A549 (cell line): Measurements from ENCODE around the gene C3orf49. TPM values are rescaled to one million over a fixed set of nuclear protein-coding genes. Genes with fewer than 3 reads are reported as not detected.

Experiments
- ATAC-seq, 2 experiments: fragments of 200-7000 bp in 1 of 2; fragments of >200 bp in 1 of 2; cut with Nextera tagmentation in 1 of 2; cut with Tn5 transposase in 1 of 2; 3 replicates each; pipeline versions ENCODE4 v1.8.0 to v1.9.1; 2018 to 2020; ENCODE audit warnings: mild to moderate bottlenecking in 1 of 2, moderate library complexity in 1 of 2
- CTCF ChIA-PET: fragments of 300-600 bp; sonication (Branson Sonifier 250); formaldehyde crosslinking; extraction: SDS; loops from one replicate; lab custom pipeline; 2021; ENCODE audit warnings: antibody characterized with exemption, inconsistent platforms; lab: Yijun Ruan, JAX
- POLR2A ChIA-PET: fragments of 350-600 bp; formaldehyde crosslinking; extraction: SDS; loops from one replicate; lab custom pipeline; 2021; ENCODE audit warnings: antibody characterized with exemption, inconsistent platforms; lab: Yijun Ruan, JAX
- DNase-seq, 2 experiments: peaks; one replicate each; pipeline versions ENCODE4 v3.0.0 to v3.0.0-alpha.2; 2011 to 2016; ENCODE audit warnings: low read depth in 1 of 2, low spot score in 1 of 2
- FAIRE-seq: peaks from 2 replicates; lab custom pipeline; 2011; peaks lifted over from hg19 to GRCh38; lab: Jason Lieb, UNC
- H3K27ac ChIP-seq, 2 experiments: fragments of >200 bp; sonication (Bioruptor Twin); formaldehyde crosslinking; 3 replicates each; pipeline ENCODE4 v1.5.1; 2016 to 2017
- H3K4me1 ChIP-seq: fragments of >200 bp; sonication (Bioruptor Twin); formaldehyde crosslinking; 3 replicates; pipeline ENCODE4 v1.6.1; 2016
- H3K4me2 ChIP-seq: fragments of >200 bp; sonication (Bioruptor Twin); formaldehyde crosslinking; 3 replicates; pipeline ENCODE4 v1.6.1; 2016
- H3K4me3 ChIP-seq: fragments of >200 bp; sonication (Bioruptor Twin); formaldehyde crosslinking; 3 replicates; pipeline ENCODE4 v1.5.1; 2016
- H3K9me3 ChIP-seq: fragments of >200 bp; sonication (Bioruptor Twin); formaldehyde crosslinking; 3 replicates; pipeline ENCODE4 v1.6.1; 2016
- CBX8 ChIP-seq: fragments of 200-600 bp; sonication (generic); IDR thresholded peaks from 2 replicates; pipeline ENCODE4 v1.6.1; 2016
- CHD4 ChIP-seq: fragments of 200-600 bp; sonication (generic); IDR thresholded peaks from 2 replicates; pipeline ENCODE4 v1.6.1; 2016; ENCODE audit warnings: antibody characterized with exemption, mild to moderate bottlenecking, borderline replicate concordance
- EHF ChIP-seq: fragments of 250-450 bp; sonication (Bioruptor Pico); IDR thresholded peaks from 2 replicates; pipeline ENCODE4 v1.5.0; 2020; ENCODE audit warnings: mild to moderate bottlenecking
- FOSB ChIP-seq: fragments of 250-450 bp; sonication (Bioruptor Pico); IDR thresholded peaks from 2 replicates; pipeline ENCODE4 v1.5.0; 2020; ENCODE audit warnings: mild to moderate bottlenecking, moderate library complexity
- HDAC2 ChIP-seq: fragments of 200-600 bp; sonication (generic); IDR thresholded peaks from 2 replicates; pipeline ENCODE4 v1.6.1; 2016
- JUN ChIP-seq, 2 experiments: fragments of >200 bp; sonication (Bioruptor Twin); formaldehyde crosslinking; IDR thresholded peaks; 2 replicates in 1 of 2; 3 replicates in 1 of 2; pipeline ENCODE4 v1.6.1; 2016 to 2017
- KDM1A ChIP-seq: fragments of 200-600 bp; sonication (generic); IDR thresholded peaks from 2 replicates; pipeline ENCODE4 v1.6.1; 2016; ENCODE audit warnings: low read depth, mild to moderate bottlenecking
- MAFK ChIP-seq: fragments of 450-650 bp; IDR thresholded peaks from 2 replicates; pipeline ENCODE4 v1.6.1; 2014; ENCODE audit not compliant: partially characterized antibody
- PHF8 ChIP-seq: fragments of 200-600 bp; sonication (generic); IDR thresholded peaks from 2 replicates; pipeline ENCODE4 v1.6.1; 2016; ENCODE audit warnings: low read depth, mild to moderate bottlenecking, antibody characterized with exemption, moderate library complexity, borderline replicate concordance
- POLR2A ChIP-seq: IDR thresholded peaks from 2 replicates; pipeline ENCODE4 v1.6.1; 2012; ENCODE audit warnings: mild to moderate bottlenecking, low read length
- POLR2AphosphoS2 ChIP-seq: conservative IDR thresholded peaks from 2 replicates; pipeline ENCODE4 v1.6.1; 2012; ENCODE audit warnings: low read length, improper control_type of control experiment, inconsistent platforms
- RARB ChIP-seq: fragments of 250-450 bp; sonication (Bioruptor Pico); IDR thresholded peaks from 2 replicates; pipeline ENCODE4 v1.8.0; 2021; ENCODE audit warnings: mild to moderate bottlenecking, moderate library complexity
- REST ChIP-seq: fragments of 200-600 bp; sonication (generic); IDR thresholded peaks from 2 replicates; pipeline ENCODE4 v1.6.1; 2016; ENCODE audit warnings: antibody characterized with exemption, mild to moderate bottlenecking, moderate library complexity
- RFX5 ChIP-seq: fragments of 450-650 bp; IDR thresholded peaks from 2 replicates; pipeline ENCODE4 v1.7.1; 2014; ENCODE audit warnings: antibody characterized with exemption, mild to moderate bottlenecking, moderate library complexity
- SMC3 ChIP-seq: fragments of >200 bp; sonication (Bioruptor Twin); formaldehyde crosslinking; IDR thresholded peaks from 3 replicates; pipeline ENCODE4 v1.6.1; 2018; ENCODE audit warnings: inconsistent platforms
- TFCP2L1 ChIP-seq: fragments of 250-450 bp; sonication (Bioruptor Pico); IDR thresholded peaks from 2 replicates; pipeline ENCODE4 v1.5.0; 2021; ENCODE audit warnings: mild to moderate bottlenecking
- ZC3H11A ChIP-seq: fragments of 450-650 bp; IDR thresholded peaks from 2 replicates; pipeline ENCODE4 v1.6.1; 2014; ENCODE audit warnings: antibody characterized with exemption, mild to moderate bottlenecking
- ZNF302 ChIP-seq: fragments of 250-450 bp; sonication (Bioruptor Pico); IDR thresholded peaks from 2 replicates; pipeline ENCODE4 v1.9.0; 2021; ENCODE audit warnings: inconsistent platforms, mild to moderate bottlenecking, moderate library complexity
- WGBS: methylation state at CpG from one replicate; pipeline ENCODE4 v1.1.6; 2017; ENCODE audit errors: missing lambda C conversion rate; 5-methylcytosine and 5-hydroxymethylcytosine counted together
- polyA plus RNA-seq, 4 experiments: library from polyadenylated mRNA; depleted of rRNA in 3 of 4; stranded (reverse); fragments of >200 nt; fragmentation: RNase III in 1 of 4; extraction: RNeasy Plus Mini Kit Qiagen cat#74134 plus additional on column Dnase treatment in 1 of 4; gene quantifications; 2 replicates in 3 of 4; 3 replicates in 1 of 4; pipeline ENCODE4 v1.2.3, GENCODE V29; 2011 to 2017
- TF ChIP-seq, protein P1 (sequence below): fragments of >200 bp; sonication (Bioruptor Twin); formaldehyde crosslinking; IDR thresholded peaks from 3 replicates; pipeline ENCODE4 v1.6.1; 2016
- TF ChIP-seq, protein P2 (sequence below): IDR thresholded peaks from 2 replicates; pipeline ENCODE4 v1.6.1; 2012; ENCODE audit warnings: low read depth, borderline replicate concordance

C3orf49 gene
- polyA plus RNA-seq, 2 of the 4 experiments (the other 2 are of a cell fraction): not detected

DNA sequence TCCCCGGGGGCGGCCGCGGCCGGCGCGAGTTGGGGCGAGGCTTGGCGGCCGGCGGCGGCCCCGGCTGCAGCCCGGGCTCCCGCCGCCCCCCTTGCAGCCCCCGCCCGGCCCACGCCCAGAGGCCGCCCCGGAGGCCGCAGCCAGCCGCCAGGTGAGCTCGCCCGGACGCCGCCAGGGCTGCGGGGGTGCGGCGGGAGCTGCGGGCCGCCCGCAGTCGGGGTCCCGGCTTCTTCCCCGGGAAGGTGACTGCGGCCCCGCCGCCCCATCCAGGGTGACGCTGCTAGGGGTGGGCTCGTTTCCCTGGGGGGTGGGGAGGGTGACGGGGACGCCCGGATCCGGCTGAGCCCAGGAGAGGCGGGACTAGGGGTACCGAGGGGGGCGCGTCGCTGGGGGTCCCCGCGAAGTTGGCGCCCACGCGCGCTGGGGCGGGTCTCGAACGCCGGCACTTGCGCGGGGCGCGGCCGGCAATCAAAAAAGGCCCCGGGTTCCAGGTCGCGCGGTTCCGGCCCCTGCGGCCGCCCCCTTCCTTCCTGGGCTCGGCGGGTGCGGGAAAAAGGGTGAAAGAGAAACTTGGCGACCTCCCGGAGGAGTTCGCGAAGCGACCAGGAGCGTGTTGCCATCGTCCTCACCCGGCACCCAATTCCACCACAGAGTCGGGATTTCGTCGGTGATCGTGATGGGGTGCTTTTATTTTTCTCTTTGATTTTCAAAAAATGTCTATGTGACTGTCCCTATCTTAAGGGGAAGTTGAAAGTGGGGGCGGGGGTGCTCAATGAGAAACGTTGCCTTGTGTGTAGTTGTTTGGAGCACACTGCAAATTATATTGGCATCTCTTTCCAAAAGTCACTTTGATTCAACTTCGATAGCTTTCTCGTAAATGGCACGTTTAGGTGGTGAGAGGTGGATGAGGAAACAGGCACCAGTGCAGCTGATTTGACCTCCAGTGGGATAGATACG is 45.2 kb downstream of the C3orf49 start:
- Histone ChIP-seq H3K9me3 (no peaks in the 10 kb centered on the region), H3K4me2 (peak overlapping the region; percentile 94), H3K27ac (peak overlapping the region; percentile 100), H3K4me1 (peaks cover 12% of the 10 kb centered on the region; the same call in 1 of the 3 replicates), H3K4me3 (peak overlapping the region; percentile 99)
- FAIRE-seq (no peak), ATAC-seq (peak; percentile 66 to 74), DNase-seq (peak; percentile 13 to 25)
- TF ChIP-seq JUN (IDR thresholded peaks at IDR 0.05) (peak in 1 of 2 experiments; percentile 38; a peak in 1 of 5 replicates), POLR2A (peak; percentile 11; the same call in 1 of the 2 replicates), ZC3H11A (no peak), SMC3 (no peak), PHF8 (peak; percentile 51; the same call in 1 of the 2 replicates)
- ChIA-PET POLR2A (interaction anchor here (0.7 kb wide), 1 partner anchor 231 kb away, joined by 3 read pairs; no protein-coding TSS in a partner anchor), CTCF (no interaction called here)
- WGBS: 4% methylated on average over 20 of the region's 93 CpGs

DNA sequence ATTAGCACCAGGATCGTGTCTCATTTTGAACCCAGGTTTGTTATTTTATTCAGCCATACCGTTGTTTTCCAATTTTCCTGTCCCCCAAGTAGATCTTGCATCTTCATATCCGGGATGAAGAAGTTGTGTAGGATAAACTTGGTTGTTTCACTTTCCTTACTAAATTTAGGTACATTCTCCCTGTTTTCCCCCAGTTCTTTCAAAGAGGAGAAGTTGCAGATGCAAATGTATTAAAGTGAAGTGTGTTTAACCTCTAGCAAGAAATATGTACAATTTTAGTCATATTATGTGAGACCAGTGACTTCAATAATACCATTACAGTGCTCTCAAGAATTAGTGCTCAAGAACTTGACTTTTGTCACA is 45.8 kb downstream of the C3orf49 start:
- no peak for FAIRE-seq
- TF ChIP-seq CHD4: no peak
- no peak for TF ChIP-seq TFCP2L1 (CRISPR knock-in tag)
- no peak for TF ChIP-seq CBX8
- TF ChIP-seq RFX5: no peak
- TF ChIP-seq REST: no peak
- TF ChIP-seq POLR2A: no peak
- TF ChIP-seq PHF8: no peak
- no peak for TF ChIP-seq KDM1A
- no peak for TF ChIP-seq EHF (CRISPR knock-in tag)
- TF ChIP-seq, protein P1, sequence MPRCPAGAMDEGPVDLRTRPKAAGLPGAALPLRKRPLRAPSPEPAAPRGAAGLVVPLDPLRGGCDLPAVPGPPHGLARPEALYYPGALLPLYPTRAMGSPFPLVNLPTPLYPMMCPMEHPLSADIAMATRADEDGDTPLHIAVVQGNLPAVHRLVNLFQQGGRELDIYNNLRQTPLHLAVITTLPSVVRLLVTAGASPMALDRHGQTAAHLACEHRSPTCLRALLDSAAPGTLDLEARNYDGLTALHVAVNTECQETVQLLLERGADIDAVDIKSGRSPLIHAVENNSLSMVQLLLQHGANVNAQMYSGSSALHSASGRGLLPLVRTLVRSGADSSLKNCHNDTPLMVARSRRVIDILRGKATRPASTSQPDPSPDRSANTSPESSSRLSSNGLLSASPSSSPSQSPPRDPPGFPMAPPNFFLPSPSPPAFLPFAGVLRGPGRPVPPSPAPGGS: no peak
- TF ChIP-seq HDAC2: no peak
- TF ChIP-seq MAFK: no peak
- TF ChIP-seq SMC3: no peak
- TF ChIP-seq RARB: no peak
- TF ChIP-seq, protein P2, sequence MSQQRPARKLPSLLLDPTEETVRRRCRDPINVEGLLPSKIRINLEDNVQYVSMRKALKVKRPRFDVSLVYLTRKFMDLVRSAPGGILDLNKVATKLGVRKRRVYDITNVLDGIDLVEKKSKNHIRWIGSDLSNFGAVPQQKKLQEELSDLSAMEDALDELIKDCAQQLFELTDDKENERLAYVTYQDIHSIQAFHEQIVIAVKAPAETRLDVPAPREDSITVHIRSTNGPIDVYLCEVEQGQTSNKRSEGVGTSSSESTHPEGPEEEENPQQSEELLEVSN: no peak
- TF ChIP-seq ZNF302: no peak
- TF ChIP-seq POLR2AphosphoS2: no peak
- no peak for TF ChIP-seq FOSB (CRISPR knock-in tag)
- TF ChIP-seq, all 56 proteins: peak for 0
- Histone ChIP-seq H3K4me2 (peak overlapping the region; percentile 94), H3K9me3 (no peaks in the 10 kb centered on the region), H3K27ac (peak overlapping the region; percentile 100), H3K4me3 (peak overlapping the region; percentile 99), H3K4me1 (peaks cover 12% of the 10 kb centered on the region; the same call in 1 of the 3 replicates)
- peak in 1 of 2 experiments; percentile 15 for DNase-seq
- no peak for ATAC-seq
- ChIA-PET CTCF (no interaction called here), POLR2A (no interaction called here)
- 0% methylated on average over 3 of the region's 3 CpGs for WGBS
